Neural cell (in vitro differentiated cells): ENCODE data around the gene RHEBL1. TPM values are rescaled to one million over a fixed set of nuclear protein-coding genes. Genes with fewer than 3 reads are reported as not detected.

Experiments
- H2AFZ ChIP-seq: fragments of 200-600, 300-800 bp; sonication (generic), shearing (Covaris generic); 2 replicates; pipeline ENCODE4 v1.6.0; 2014; ENCODE audit warnings: low read depth, mild to moderate bottlenecking, antibody characterized with exemption, low read length, moderate library complexity
- H3F3A ChIP-seq: fragments of 200-600 bp; shearing (Covaris generic); 2 replicates; pipeline ENCODE4 v1.6.1; 2016; ENCODE audit warnings: mild to moderate bottlenecking, moderate library complexity, mixed read lengths, antibody characterized with exemption, low read length; ENCODE audit not compliant: insufficient read depth, poor library complexity, severe bottlenecking
- H3K27ac ChIP-seq: fragments of 200-600, 300-800 bp; sonication (generic), shearing (Covaris generic); 2 replicates; pipeline ENCODE4 v1.5.1; 2014; ENCODE audit warnings: mild to moderate bottlenecking, low read length, moderate library complexity
- H3K27me3 ChIP-seq: fragments of 300-800, 200-600 bp; sonication (generic), shearing (Covaris generic); 2 replicates; pipeline ENCODE4 v1.6.0; 2014; ENCODE audit warnings: mild to moderate bottlenecking, low read depth, low read length, moderate library complexity; ENCODE audit not compliant: insufficient read depth
- H3K36me3 ChIP-seq: fragments of 300-800, 200-600 bp; sonication (generic), shearing (Covaris generic); 2 replicates; pipeline ENCODE4 v1.5.1; 2014; ENCODE audit warnings: mild to moderate bottlenecking, antibody characterized with exemption, low read length, moderate library complexity; ENCODE audit not compliant: insufficient read depth
- H3K4me2 ChIP-seq: fragments of 300-800, 200-600 bp; sonication (generic), shearing (Covaris generic); 2 replicates; pipeline ENCODE4 v1.6.0; 2014; ENCODE audit warnings: mild to moderate bottlenecking, low read length
- H3K4me3 ChIP-seq: fragments of 300-800, 200-600 bp; sonication (generic), shearing (Covaris generic); 2 replicates; pipeline ENCODE4 v1.5.1; 2014; ENCODE audit warnings: mild to moderate bottlenecking, low read length, moderate library complexity
- H3K79me2 ChIP-seq: fragments of 200-600 bp; shearing (Covaris generic); replicated peaks from 2 replicates; pipeline ENCODE4 v1.6.0; 2014; ENCODE audit warnings: mild to moderate bottlenecking, low read length, moderate library complexity; ENCODE audit not compliant: insufficient read depth
- H3K9ac ChIP-seq: fragments of 300-800, 200-600 bp; sonication (generic), shearing (Covaris generic); 2 replicates; pipeline ENCODE4 v1.6.1; 2016; ENCODE audit warnings: mild to moderate bottlenecking, low read length, mixed read lengths
- H3K9me2 ChIP-seq: fragments of 200-600 bp; shearing (Covaris generic); 2 replicates; pipeline ENCODE4 v1.6.1; 2016; ENCODE audit warnings: mild to moderate bottlenecking, low read length, mixed read lengths; ENCODE audit not compliant: insufficient read depth
- H3K9me3 ChIP-seq: fragments of 200-600, 300-800 bp; sonication (generic), shearing (Covaris generic); 2 replicates; pipeline ENCODE4 v1.6.1; 2016; ENCODE audit warnings: mild to moderate bottlenecking, mixed run types, low read length, moderate library complexity, mixed read lengths
- H4K20me1 ChIP-seq: fragments of 200-600 bp; shearing (Covaris generic); 2 replicates; pipeline ENCODE4 v1.6.1; 2016; ENCODE audit warnings: mild to moderate bottlenecking, mixed run types; ENCODE audit not compliant: insufficient read depth
- CTCF ChIP-seq: fragments of 450-650 bp; IDR thresholded peaks from 2 replicates; pipeline ENCODE4 v1.5.1; 2014; ENCODE audit warnings: antibody characterized with exemption, mild to moderate bottlenecking, moderate library complexity; ENCODE audit not compliant: poor library complexity, severe bottlenecking
- EZH2 ChIP-seq: fragments of 200-600, 300-800 bp; shearing (Covaris generic), sonication (generic); IDR thresholded peaks from 2 replicates; pipeline ENCODE4 v1.6.1; 2014; ENCODE audit warnings: antibody characterized with exemption, low read length, borderline replicate concordance, mild to moderate bottlenecking; ENCODE audit not compliant: insufficient read depth, poor library complexity, severe bottlenecking
- MXI1 ChIP-seq: fragments of 450-650 bp; conservative IDR thresholded peaks from 2 replicates; pipeline ENCODE4 v1.6.1; 2014; ENCODE audit warnings: antibody characterized with exemption, mild to moderate bottlenecking; ENCODE audit not compliant: poor library complexity, severe bottlenecking
- POLR2AphosphoS5 ChIP-seq: IDR thresholded peaks from 2 replicates; pipeline ENCODE4 v1.6.1; 2012
- RAD21 ChIP-seq: fragments of 450-650 bp; conservative IDR thresholded peaks from 2 replicates; pipeline ENCODE4 v1.6.1; 2014; ENCODE audit warnings: antibody characterized with exemption, mild to moderate bottlenecking, moderate library complexity
- SMC3 ChIP-seq: fragments of 450-650 bp; conservative IDR thresholded peaks from 2 replicates; pipeline ENCODE4 v1.6.1; 2014; ENCODE audit warnings: antibody characterized with exemption, mild to moderate bottlenecking, moderate library complexity; ENCODE audit not compliant: poor library complexity
- TAF1 ChIP-seq: IDR thresholded peaks from 2 replicates; pipeline ENCODE4 v1.6.1; 2012; ENCODE audit warnings: low read depth
- polyA plus RNA-seq: library from polyadenylated mRNA; depleted of rRNA; stranded (reverse); fragments of >200 nt; gene quantifications from 2 replicates; pipeline ENCODE4 v1.2.3, GENCODE V29; 2014
- TF ChIP-seq, protein P1 (sequence below): IDR thresholded peaks from 2 replicates; pipeline ENCODE4 v1.6.1; 2012; ENCODE audit warnings: borderline replicate concordance

The RHEBL1 gene
- polyA plus RNA-seq, 1 donor from 2014 or later: 0.68 TPM

- no peak for TF ChIP-seq CTCF
- no peak for TF ChIP-seq RAD21
- TF ChIP-seq, protein P1, sequence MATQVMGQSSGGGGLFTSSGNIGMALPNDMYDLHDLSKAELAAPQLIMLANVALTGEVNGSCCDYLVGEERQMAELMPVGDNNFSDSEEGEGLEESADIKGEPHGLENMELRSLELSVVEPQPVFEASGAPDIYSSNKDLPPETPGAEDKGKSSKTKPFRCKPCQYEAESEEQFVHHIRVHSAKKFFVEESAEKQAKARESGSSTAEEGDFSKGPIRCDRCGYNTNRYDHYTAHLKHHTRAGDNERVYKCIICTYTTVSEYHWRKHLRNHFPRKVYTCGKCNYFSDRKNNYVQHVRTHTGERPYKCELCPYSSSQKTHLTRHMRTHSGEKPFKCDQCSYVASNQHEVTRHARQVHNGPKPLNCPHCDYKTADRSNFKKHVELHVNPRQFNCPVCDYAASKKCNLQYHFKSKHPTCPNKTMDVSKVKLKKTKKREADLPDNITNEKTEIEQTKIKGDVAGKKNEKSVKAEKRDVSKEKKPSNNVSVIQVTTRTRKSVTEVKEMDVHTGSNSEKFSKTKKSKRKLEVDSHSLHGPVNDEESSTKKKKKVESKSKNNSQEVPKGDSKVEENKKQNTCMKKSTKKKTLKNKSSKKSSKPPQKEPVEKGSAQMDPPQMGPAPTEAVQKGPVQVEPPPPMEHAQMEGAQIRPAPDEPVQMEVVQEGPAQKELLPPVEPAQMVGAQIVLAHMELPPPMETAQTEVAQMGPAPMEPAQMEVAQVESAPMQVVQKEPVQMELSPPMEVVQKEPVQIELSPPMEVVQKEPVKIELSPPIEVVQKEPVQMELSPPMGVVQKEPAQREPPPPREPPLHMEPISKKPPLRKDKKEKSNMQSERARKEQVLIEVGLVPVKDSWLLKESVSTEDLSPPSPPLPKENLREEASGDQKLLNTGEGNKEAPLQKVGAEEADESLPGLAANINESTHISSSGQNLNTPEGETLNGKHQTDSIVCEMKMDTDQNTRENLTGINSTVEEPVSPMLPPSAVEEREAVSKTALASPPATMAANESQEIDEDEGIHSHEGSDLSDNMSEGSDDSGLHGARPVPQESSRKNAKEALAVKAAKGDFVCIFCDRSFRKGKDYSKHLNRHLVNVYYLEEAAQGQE: no peak
- TF ChIP-seq SMC3: no peak
- TF ChIP-seq TAF1: no peak
- TF ChIP-seq MXI1: no peak
- no peak for TF ChIP-seq EZH2
- no peaks in the 10 kb centered on the region for H3K9me2 ChIP-seq
- H3F3A ChIP-seq: no peaks in the 10 kb centered on the region
- no peak overlapping the region for H3K27ac ChIP-seq
- H3K79me2 ChIP-seq: no peaks in the 10 kb centered on the region
- H3K36me3 ChIP-seq: no peaks in the 10 kb centered on the region
- H3K4me3 ChIP-seq: no peak overlapping the region
- no peaks in the 10 kb centered on the region for H3K9me3 ChIP-seq
- H3K9ac ChIP-seq: no peak overlapping the region
- H3K4me2 ChIP-seq: no peak overlapping the region
- H3K27me3 ChIP-seq: no peaks in the 10 kb centered on the region
- no peaks in the 10 kb centered on the region for H4K20me1 ChIP-seq
- no peak overlapping the region for H2AFZ ChIP-seq
These were observed 37.5 kb downstream of the RHEBL1 start for GRCh38 chr12:49032276-49032675.

DNA sequence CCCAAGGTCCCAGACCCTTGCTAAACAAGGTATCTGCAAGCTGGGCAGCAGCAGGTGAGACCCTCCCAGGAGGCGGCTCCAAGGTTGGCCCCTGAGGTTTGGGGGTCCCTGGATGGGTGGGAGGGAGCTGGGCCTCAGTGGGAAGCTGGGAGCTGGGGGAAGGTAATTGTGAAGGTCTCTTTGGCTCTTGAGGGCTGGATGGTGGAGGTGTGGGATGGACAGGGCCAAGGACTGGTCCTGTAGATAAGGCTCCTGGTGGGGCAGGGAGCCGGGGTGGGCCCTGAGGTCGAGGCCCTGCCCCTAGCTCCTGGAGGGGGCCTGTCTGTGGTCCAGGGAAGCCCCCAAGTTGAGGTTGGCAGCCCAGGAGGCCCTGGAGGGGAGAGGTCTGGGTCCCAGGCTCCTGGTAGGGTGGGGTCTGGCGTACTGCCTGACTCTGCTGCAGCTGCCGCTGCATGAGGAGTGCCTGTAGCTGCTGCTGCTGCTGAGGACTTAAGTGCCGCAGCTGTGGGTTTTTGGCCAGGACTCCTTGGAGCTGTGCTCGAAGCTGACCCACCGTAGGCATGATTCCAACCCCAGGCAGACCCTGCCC is 38.1 kb downstream of the RHEBL1 start:
- Histone ChIP-seq H3F3A (no peaks in the 10 kb centered on the region), H3K79me2 (no peaks in the 10 kb centered on the region), H2AFZ (no peak overlapping the region), H3K9ac (no peak overlapping the region), H4K20me1 (no peaks in the 10 kb centered on the region), H3K9me2 (no peaks in the 10 kb centered on the region), H3K4me3 (no peak overlapping the region), H3K9me3 (no peaks in the 10 kb centered on the region), H3K4me2 (no peak overlapping the region), H3K27me3 (no peaks in the 10 kb centered on the region), H3K27ac (no peak overlapping the region), H3K36me3 (no peaks in the 10 kb centered on the region)
- no peak for TF ChIP-seq POLR2AphosphoS5
